ENCODE data around the gene C17orf75.

The C17orf75 gene

DNA sequence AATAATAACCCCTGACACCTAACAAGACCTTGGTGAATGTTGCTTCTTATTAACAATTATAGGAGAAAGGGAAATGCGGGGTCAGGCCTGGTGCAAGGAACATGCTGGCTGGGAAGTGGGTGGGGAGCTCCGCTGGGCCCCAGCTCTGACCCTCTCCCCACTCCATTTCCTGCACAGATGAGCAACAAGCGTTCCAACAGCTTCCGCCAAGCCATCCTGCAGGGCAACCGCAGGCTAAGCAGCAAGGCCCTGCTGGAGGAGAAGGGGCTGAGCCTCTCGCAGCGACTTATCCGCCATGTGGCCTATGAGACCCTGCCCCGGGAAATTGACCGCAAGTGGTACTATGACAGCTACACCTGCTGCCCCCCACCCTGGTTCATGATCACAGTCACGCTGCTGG, 53.4 kb downstream of the C17orf75 start:
- TF ChIP-seq, protein P1, sequence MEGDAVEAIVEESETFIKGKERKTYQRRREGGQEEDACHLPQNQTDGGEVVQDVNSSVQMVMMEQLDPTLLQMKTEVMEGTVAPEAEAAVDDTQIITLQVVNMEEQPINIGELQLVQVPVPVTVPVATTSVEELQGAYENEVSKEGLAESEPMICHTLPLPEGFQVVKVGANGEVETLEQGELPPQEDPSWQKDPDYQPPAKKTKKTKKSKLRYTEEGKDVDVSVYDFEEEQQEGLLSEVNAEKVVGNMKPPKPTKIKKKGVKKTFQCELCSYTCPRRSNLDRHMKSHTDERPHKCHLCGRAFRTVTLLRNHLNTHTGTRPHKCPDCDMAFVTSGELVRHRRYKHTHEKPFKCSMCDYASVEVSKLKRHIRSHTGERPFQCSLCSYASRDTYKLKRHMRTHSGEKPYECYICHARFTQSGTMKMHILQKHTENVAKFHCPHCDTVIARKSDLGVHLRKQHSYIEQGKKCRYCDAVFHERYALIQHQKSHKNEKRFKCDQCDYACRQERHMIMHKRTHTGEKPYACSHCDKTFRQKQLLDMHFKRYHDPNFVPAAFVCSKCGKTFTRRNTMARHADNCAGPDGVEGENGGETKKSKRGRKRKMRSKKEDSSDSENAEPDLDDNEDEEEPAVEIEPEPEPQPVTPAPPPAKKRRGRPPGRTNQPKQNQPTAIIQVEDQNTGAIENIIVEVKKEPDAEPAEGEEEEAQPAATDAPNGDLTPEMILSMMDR (IDR thresholded peaks at IDR 0.05; ENCODE audit: insufficient read depth, low read depth, low read length, missing control alignments) = no peak
- DNase-seq (ENCODE audit: low read depth) = no peak
- H3K4me3 ChIP-seq (ENCODE audit: low read depth, low read length) = no peak overlapping the region

DNA sequence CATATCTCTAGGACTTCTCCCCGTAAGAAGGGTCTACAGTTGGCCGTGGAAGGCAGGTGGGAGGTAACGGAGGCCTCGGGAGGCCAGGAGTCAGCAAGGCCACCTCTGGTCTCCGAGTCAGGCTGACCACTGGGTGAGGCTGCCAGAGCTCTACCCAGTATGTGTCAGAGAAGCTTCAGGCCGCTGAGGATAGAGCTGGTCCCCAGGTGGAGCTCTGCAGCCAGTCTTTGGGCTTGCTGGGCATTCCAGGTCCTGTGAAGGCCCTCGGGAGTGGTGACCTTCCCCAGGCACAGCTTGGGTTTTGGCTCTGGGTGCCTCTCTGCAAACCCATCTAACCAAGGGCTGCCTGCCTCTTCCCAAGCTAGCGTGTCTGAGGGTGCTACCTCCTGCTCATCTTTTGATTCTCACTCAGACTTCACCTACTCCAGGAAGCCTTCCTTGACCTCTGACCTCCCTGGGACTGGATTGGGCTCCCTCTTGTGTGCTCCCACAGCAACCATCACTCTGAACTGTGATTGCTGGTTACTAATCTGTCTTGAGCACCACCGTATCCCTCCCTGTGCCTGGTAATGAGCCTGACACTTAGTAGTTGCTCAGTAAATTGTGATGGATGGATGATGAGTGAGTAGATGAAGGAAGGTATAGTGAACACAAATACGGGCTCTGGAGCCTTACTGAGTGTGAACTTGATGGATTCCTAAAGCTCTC, 54.0 kb downstream of the C17orf75 start:
- TF ChIP-seq, protein P1 (IDR thresholded peaks at IDR 0.05; ENCODE audit: insufficient read depth, low read depth, low read length, missing control alignments) = no peak
- DNase-seq (ENCODE audit: low read depth) = no peak
- H3K4me3 ChIP-seq (ENCODE audit: low read depth, low read length) = no peak overlapping the region

DNA sequence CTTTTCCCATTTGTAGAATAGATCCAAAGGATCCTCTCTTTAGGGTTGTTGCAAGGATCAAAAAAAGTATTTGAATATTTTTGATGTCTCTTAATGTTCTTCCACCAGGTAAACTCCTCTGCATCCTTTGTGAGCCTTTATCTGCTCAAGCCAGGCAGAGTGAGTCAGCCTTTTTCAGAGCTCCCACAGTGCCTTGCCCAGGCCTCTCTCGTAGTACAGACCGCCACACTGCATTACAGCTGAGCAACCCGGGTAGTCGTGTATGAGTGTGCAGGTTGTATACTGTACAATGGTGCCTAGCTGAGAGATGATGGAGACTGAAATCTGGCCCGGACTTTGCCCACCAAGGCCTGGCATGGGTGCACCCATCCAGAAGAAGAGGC, 55.5 kb downstream of the C17orf75 start:
- no peak for DNase-seq (ENCODE audit: low read depth)
- no peak overlapping the region for H3K4me3 ChIP-seq (ENCODE audit: low read depth, low read length)
- TF ChIP-seq, protein P1 (IDR thresholded peaks at IDR 0.05; ENCODE audit: insufficient read depth, low read depth, low read length, missing control alignments) = no peak

DNA sequence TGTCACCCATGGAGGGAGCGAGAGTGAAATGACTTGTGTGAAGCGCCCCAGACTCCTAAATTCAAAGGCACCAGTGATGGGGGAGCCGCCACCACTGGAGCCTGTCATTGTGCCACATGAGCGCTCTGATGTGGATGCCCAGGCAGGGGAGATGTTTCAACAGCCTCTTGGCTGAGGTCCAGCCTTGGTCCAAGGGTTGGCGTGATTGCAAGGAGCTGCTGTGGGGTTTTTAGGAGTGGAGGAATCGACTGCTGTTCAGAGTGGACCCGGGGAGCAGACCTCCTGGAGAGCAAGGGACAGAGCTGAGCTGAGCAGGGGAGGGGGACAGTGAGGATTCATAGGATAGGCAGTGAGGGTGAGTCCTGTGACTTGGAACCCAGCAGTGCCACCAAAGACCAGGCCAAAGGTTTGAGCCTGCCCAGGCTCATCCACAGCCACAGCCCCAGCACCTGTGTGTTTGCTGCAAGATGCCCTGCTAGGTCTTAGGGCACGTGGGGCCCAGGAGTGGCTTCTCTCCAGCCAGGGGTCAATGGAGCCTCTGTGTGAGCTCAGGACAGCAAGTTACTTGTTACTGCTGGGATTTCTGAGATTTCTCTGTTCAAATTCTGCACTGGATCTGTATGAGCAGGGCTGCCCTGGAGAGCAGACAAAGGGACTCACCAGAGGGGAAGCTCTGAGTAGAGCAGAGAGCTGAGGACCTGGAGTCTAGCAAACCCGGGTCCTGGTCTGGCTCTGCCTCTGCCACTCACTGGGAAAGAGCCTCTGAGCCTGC, 56.0 kb downstream of the C17orf75 start:
- DNase-seq (ENCODE audit: low read depth) = no peak
- H3K4me3 ChIP-seq (ENCODE audit: low read depth, low read length) = no peak overlapping the region
- TF ChIP-seq, protein P1 (IDR thresholded peaks at IDR 0.05; ENCODE audit: insufficient read depth, low read depth, low read length, missing control alignments) = no peak

DNA sequence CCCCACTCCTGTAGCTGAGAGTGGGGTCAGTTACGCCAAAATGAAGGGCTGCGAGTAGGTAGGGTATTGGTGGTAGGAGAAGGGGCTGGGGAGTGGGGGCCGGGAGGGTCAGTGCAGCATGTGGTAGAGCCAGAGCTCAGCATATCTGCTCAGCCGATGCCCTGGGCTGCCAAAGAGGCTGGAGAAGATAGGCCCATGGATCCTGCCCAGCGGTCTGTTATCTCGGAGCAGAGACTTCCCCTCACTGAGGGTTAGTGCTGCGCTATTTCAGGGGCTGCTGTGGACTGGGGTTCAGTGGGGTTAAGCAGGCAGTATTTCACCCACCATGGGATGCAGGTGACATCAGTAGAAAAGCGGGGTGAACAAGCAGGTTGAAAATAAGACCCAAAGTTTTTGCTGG, 56.7 kb downstream of the C17orf75 start:
- TF ChIP-seq, protein P1 (IDR thresholded peaks at IDR 0.05; ENCODE audit: insufficient read depth, low read depth, low read length, missing control alignments) = no peak
- no peak for DNase-seq (ENCODE audit: low read depth)
- no peak overlapping the region for H3K4me3 ChIP-seq (ENCODE audit: low read depth, low read length)

DNA sequence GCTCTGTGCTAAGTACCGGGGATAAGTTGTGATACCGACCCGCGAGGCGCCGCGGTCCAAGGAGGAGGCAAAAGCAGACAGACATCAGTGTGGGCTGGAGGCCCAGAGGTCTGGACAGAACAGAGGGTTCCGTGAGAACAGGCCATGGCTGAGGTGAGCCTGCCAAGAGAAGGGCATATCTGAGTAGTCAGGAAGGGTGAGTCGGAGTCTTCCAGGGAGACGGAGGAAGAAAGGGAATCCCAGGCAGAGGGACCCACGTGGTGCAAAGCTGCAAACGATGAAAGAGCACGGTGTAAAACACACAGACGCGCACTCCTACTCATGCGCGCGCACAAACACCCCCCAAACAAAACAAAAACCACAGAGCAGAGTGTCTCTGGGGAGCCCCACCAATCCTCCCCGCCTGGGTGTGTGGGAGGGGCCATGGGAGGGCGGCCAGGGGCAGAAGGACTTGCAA, 58.2 kb downstream of the C17orf75 start:
- TF ChIP-seq, protein P1 (IDR thresholded peaks at IDR 0.05; ENCODE audit: insufficient read depth, low read depth, low read length, missing control alignments) = no peak
- H3K4me3 ChIP-seq (ENCODE audit: low read depth, low read length) = no peak overlapping the region

More for the DNA sequence above, 58.2 kb downstream of the C17orf75 start:
- no peak for DNase-seq (ENCODE audit: low read depth)
